H1 (cell line): Measurements from ENCODE around the gene HTATSF1. TPM values are rescaled to one million over a fixed set of nuclear protein-coding genes. Genes with fewer than 3 reads are reported as not detected.

Experiments
- CTCF ChIA-PET: fragments of 300-600 bp; sonication (Branson Sonifier 250); formaldehyde crosslinking; loops from one replicate; lab custom pipeline; 2021; ENCODE audit not compliant: partially characterized antibody; lab: Charles Lee
- POLR2A ChIA-PET: fragments of 300-600 bp; sonication (Branson Sonifier 250); formaldehyde crosslinking; loops from one replicate; lab custom pipeline; 2021; ENCODE audit warnings: inconsistent platforms; ENCODE audit not compliant: partially characterized antibody; lab: Charles Lee
- DNase-seq, 2 experiments: peaks; one replicate each; pipeline versions ENCODE4 v3.0.0 to v3.0.0-alpha.2; 2010 to 2022; ENCODE audit warnings: low spot score in 2 of 2, low read depth in 1 of 2, mixed read lengths in 1 of 2
- FAIRE-seq: peaks from 2 replicates; lab custom pipeline; 2011; peaks lifted over from hg19 to GRCh38; lab: Jason Lieb, UNC
- H2AFZ ChIP-seq: 2 replicates; pipeline ENCODE4 v1.8.1; 2012; ENCODE audit warnings: low read length, inconsistent platforms
- H2AK5ac ChIP-seq: 2 replicates; pipeline ENCODE4 v1.6.1; 2013; ENCODE audit warnings: low read depth, low read length
- H2BK120ac ChIP-seq: replicated peaks from 2 replicates; pipeline ENCODE3; 2013; ENCODE audit warnings: low read depth, low read length, inconsistent platforms
- H2BK12ac ChIP-seq: 2 replicates; pipeline ENCODE4 v1.6.1; 2013; ENCODE audit warnings: low read depth, low read length
- H2BK15ac ChIP-seq: 2 replicates; pipeline ENCODE4 v1.6.1; 2013; ENCODE audit warnings: low read length
- H2BK20ac ChIP-seq: 2 replicates; pipeline ENCODE4 v1.6.1; 2013; ENCODE audit warnings: low read length
- H2BK5ac ChIP-seq: 2 replicates; pipeline ENCODE4 v1.6.1; 2013; ENCODE audit warnings: low read depth, low read length
- H3K14ac ChIP-seq: 2 replicates; pipeline ENCODE4 v1.6.1; 2013; ENCODE audit warnings: inconsistent platforms; ENCODE audit not compliant: insufficient read length
- H3K18ac ChIP-seq: 2 replicates; pipeline ENCODE4 v1.6.1; 2013; ENCODE audit warnings: low read length; ENCODE audit errors: extremely low read depth
- H3K23ac ChIP-seq: 2 replicates; pipeline ENCODE4 v1.6.1; 2013; ENCODE audit warnings: inconsistent platforms; ENCODE audit not compliant: insufficient read length
- H3K23me2 ChIP-seq: 2 replicates; pipeline ENCODE4 v1.6.1; 2013; ENCODE audit warnings: low read depth, low read length
- H3K27ac ChIP-seq: 2 replicates; pipeline ENCODE4 v1.6.1; 2011; ENCODE audit warnings: low read depth, low read length, inconsistent platforms
- H3K27me3 ChIP-seq, 4 experiments: replicated peaks in 1 of 4; 1 replicate in 1 of 4; 2 replicates in 3 of 4; pipeline versions ENCODE4 v1.6.1 to v1.8.1; 2011 to 2013; ENCODE audit warnings: low read length in 3 of 4, mild to moderate bottlenecking in 3 of 4, inconsistent platforms in 2 of 4, mixed read lengths in 2 of 4, moderate library complexity in 1 of 4; ENCODE audit not compliant: control insufficient read depth in 3 of 4, insufficient read depth in 3 of 4; ENCODE audit errors: extremely low read depth in 1 of 4
- H3K36me3 ChIP-seq, 4 experiments: 2 replicates each; pipeline versions ENCODE4 v1.6.1 to v1.8.1; 2011 to 2013; ENCODE audit warnings: mild to moderate bottlenecking in 4 of 4, low read length in 3 of 4, moderate library complexity in 2 of 4, control low read depth in 1 of 4, inconsistent platforms in 1 of 4; ENCODE audit not compliant: insufficient read depth in 4 of 4, control insufficient read depth in 2 of 4
- H3K4ac ChIP-seq: replicated peaks from 2 replicates; pipeline ENCODE3; 2013; ENCODE audit warnings: low read length, low read depth, mixed read lengths, inconsistent platforms; ENCODE audit not compliant: insufficient read length
- H3K4me1 ChIP-seq, 4 experiments: replicated peaks in 1 of 4; 1 replicate in 1 of 4; 2 replicates in 3 of 4; pipeline versions ENCODE4 v1.6.1 to v1.8.1; 2011 to 2013; ENCODE audit warnings: low read length in 3 of 4, inconsistent platforms in 2 of 4, mixed read lengths in 1 of 4; ENCODE audit not compliant: insufficient read depth in 4 of 4, control insufficient read depth in 3 of 4
- H3K4me2 ChIP-seq, 2 experiments: 2 replicates each; pipeline versions ENCODE4 v1.6.1 to v1.8.1; 2011 to 2013; ENCODE audit warnings: low read depth in 2 of 2, low read length in 2 of 2, control low read depth in 1 of 2, inconsistent platforms in 1 of 2, mild to moderate bottlenecking in 1 of 2; ENCODE audit not compliant: insufficient read depth in 1 of 2
- H3K4me3 ChIP-seq, 4 experiments: fragments of 200-600, 300-600 bp in 1 of 4; sonication (generic), shearing (Covaris generic), sonication (Bioruptor Twin) in 1 of 4; 2 replicates each; pipeline versions ENCODE4 v1.5.1 to v1.8.1; 2011 to 2016; ENCODE audit warnings: low read length in 4 of 4, low read depth in 3 of 4, control low read depth in 2 of 4, inconsistent platforms in 2 of 4, mild to moderate bottlenecking in 2 of 4, mixed read lengths in 1 of 4, moderate library complexity in 1 of 4; ENCODE audit not compliant: insufficient read depth in 2 of 4; ENCODE audit errors: extremely low read depth in 1 of 4
- H3K56ac ChIP-seq: replicated peaks from 2 replicates; pipeline ENCODE3; 2013; ENCODE audit warnings: low read depth, mild to moderate bottlenecking, mixed read lengths, low read length, inconsistent platforms; ENCODE audit not compliant: insufficient read length
- H3K79me1 ChIP-seq: 2 replicates; pipeline ENCODE4 v1.6.1; 2013; ENCODE audit warnings: low read depth, low read length, control low read depth
- H3K79me2 ChIP-seq, 2 experiments: 2 replicates each; pipeline versions ENCODE4 v1.6.1 to v1.8.1; 2012 to 2013; ENCODE audit warnings: low read length in 2 of 2, mild to moderate bottlenecking in 2 of 2, inconsistent platforms in 1 of 2; ENCODE audit not compliant: insufficient read depth in 2 of 2, control insufficient read depth in 1 of 2
- H3K9ac ChIP-seq, 4 experiments: replicated peaks in 1 of 4; 1 replicate in 1 of 4; 2 replicates in 3 of 4; pipeline versions ENCODE4 v1.6.1 to v1.8.1; 2011 to 2013; ENCODE audit warnings: low read depth in 3 of 4, low read length in 3 of 4, control low read depth in 2 of 4, mild to moderate bottlenecking in 2 of 4, moderate library complexity in 2 of 4, inconsistent platforms in 1 of 4; ENCODE audit errors: extremely low read depth in 1 of 4
- H3K9me3 ChIP-seq, 2 experiments: 2 replicates each; pipeline versions ENCODE4 v1.6.1 to v1.8.1; 2012 to 2013; ENCODE audit warnings: mild to moderate bottlenecking in 2 of 2, moderate library complexity in 2 of 2, control low read depth in 1 of 2, inconsistent platforms in 1 of 2, low read depth in 1 of 2, low read length in 1 of 2, mixed read lengths in 1 of 2; ENCODE audit not compliant: insufficient read depth in 2 of 2
- H4K20me1 ChIP-seq, 2 experiments: replicated peaks in 1 of 2; 2 replicates each; pipeline versions ENCODE3 to v1.8.1; 2011 to 2013; ENCODE audit warnings: inconsistent platforms in 2 of 2, low read length in 2 of 2, mild to moderate bottlenecking in 1 of 2; ENCODE audit not compliant: insufficient read depth in 2 of 2, control insufficient read depth in 1 of 2
- H4K5ac ChIP-seq: 2 replicates; pipeline ENCODE4 v1.6.1; 2013; ENCODE audit warnings: low read length, low read depth, mixed read lengths, inconsistent platforms; ENCODE audit not compliant: insufficient read length
- H4K8ac ChIP-seq: 2 replicates; pipeline ENCODE4 v1.8.0; 2013; ENCODE audit warnings: mild to moderate bottlenecking, moderate library complexity, low read length, inconsistent platforms; ENCODE audit not compliant: insufficient read depth; ENCODE audit errors: extremely low read depth
- H4K91ac ChIP-seq: replicated peaks from 2 replicates; pipeline ENCODE3; 2013; ENCODE audit warnings: low read length, mixed read lengths, inconsistent platforms; ENCODE audit not compliant: insufficient read length
- FOSL1 ChIP-seq: IDR thresholded peaks from 2 replicates; pipeline ENCODE4 v1.6.1; 2011; ENCODE audit warnings: mild to moderate bottlenecking, low read depth, low read length, moderate library complexity; ENCODE audit not compliant: insufficient read depth
- JUN ChIP-seq: IDR thresholded peaks from 2 replicates; pipeline ENCODE4 v1.6.1; 2011; ENCODE audit warnings: low read depth, mild to moderate bottlenecking, improper control_type of control experiment, low read length
- MAFK ChIP-seq: IDR thresholded peaks from 2 replicates; pipeline ENCODE4 v1.6.1; 2012; ENCODE audit warnings: low read depth, mild to moderate bottlenecking, improper control_type of control experiment, low read length
- RAD21 ChIP-seq, 2 experiments: IDR thresholded peaks in 1 of 2; conservative IDR thresholded peaks in 1 of 2; 2 replicates each; pipeline ENCODE4 v1.6.1; 2011; ENCODE audit warnings: low read depth in 2 of 2, low read length in 2 of 2, improper control_type of control experiment in 1 of 2, inconsistent platforms in 1 of 2, mild to moderate bottlenecking in 1 of 2, moderate library complexity in 1 of 2
- SIX5 ChIP-seq: IDR thresholded peaks from 2 replicates; pipeline ENCODE4 v1.6.1; 2011; ENCODE audit warnings: mild to moderate bottlenecking, low read depth, low read length
- SP1 ChIP-seq: IDR thresholded peaks from 2 replicates; pipeline ENCODE4 v1.6.1; 2011; ENCODE audit warnings: low read depth, low read length
- TAF7 ChIP-seq: optimal IDR thresholded peaks from 2 replicates; pipeline ENCODE3; 2011; ENCODE audit warnings: low read depth, mild to moderate bottlenecking, inconsistent platforms, low read length, moderate library complexity, borderline replicate concordance
- WGBS, 2 experiments: shearing (Covaris generic) in 1 of 2; methylation state at CpG; one replicate each; pipeline versions ENCODE4 v1.1.6 to v1.1.7; 2013 to 2015; ENCODE audit warnings: low lambda C conversion rate in 2 of 2, mixed read lengths in 2 of 2, inconsistent platforms in 1 of 2, low coverage in 1 of 2, missing lambda C conversion rate in 1 of 2; ENCODE audit not compliant: insufficient replicate concordance in 2 of 2, insufficient coverage in 1 of 2, insufficient read length in 1 of 2; ENCODE audit errors: extremely low coverage in 1 of 2, missing lambda C conversion rate in 1 of 2; 5-methylcytosine and 5-hydroxymethylcytosine counted together
- polyA plus RNA-seq, 7 experiments: library from polyadenylated mRNA; depleted of rRNA in 3 of 7; stranded (reverse) in 5 of 7; unstranded in 2 of 7; fragments of >200 nt in 5 of 7; fragments of 200-250 nt in 2 of 7; gene quantifications; 1 replicate in 5 of 7; 2 replicates in 1 of 7; 4 replicates in 1 of 7; pipeline versions ENCODE4 v1.2.1 to v1.2.3, GENCODE V29; 2011 to 2013; ENCODE audit warnings: missing spikeins in 2 of 7, mixed read lengths in 2 of 7
- total RNA-seq: library from RNA; stranded (reverse); fragmentation: NEBNext Ultra II Directional; extraction: Animal tissue kit (Norgen Biotek cat#: 25700); gene quantifications from 2 replicates; pipeline ENCODE4 v1.2.1, GENCODE V29; 2021

Gene HTATSF1
- total and polyA plus RNA-seq, 2 of the 8 experiments (the other 6 are each of a cell fraction or from before 2014, with no cell fraction given): 1.2 to 49.3 TPM

GRCh38 chrX:136529795-136530194 is 32.4 kb downstream of the HTATSF1 start:
- Histone ChIP-seq H3K9me3 (no peaks in the 10 kb centered on the region), H3K23me2 (no peaks in the 10 kb centered on the region), H3K23ac (no peak overlapping the region), H2AK5ac (no peak overlapping the region), H2BK120ac (no peak overlapping the region), H4K8ac (no peak overlapping the region), H2AFZ (no peak overlapping the region), H2BK12ac (no peak overlapping the region), H3K4ac (no peak overlapping the region), H3K56ac (no peak overlapping the region), H2BK5ac (no peak overlapping the region), H2BK15ac (no peak overlapping the region), H3K36me3 (no peaks in the 10 kb centered on the region), H4K5ac (no peak overlapping the region), H3K79me1 (no peaks in the 10 kb centered on the region), H3K27me3 (no peaks in the 10 kb centered on the region), H3K79me2 (no peaks in the 10 kb centered on the region), H3K4me2 (no peak overlapping the region), H3K18ac (no peak overlapping the region), H3K27ac (no peak overlapping the region), H2BK20ac (no peak overlapping the region), H3K9ac (no peak overlapping the region), H3K4me1 (no peaks in the 10 kb centered on the region), H4K20me1 (no peaks in the 10 kb centered on the region), H3K14ac (no peak overlapping the region), H3K4me3 (no peak overlapping the region), H4K91ac (no peak overlapping the region)
- DNase-seq (no peak), FAIRE-seq (no peak)
- ChIA-PET CTCF (no interaction called here), POLR2A (no interaction called here)
- TF ChIP-seq FOSL1 (no peak), RAD21 (IDR thresholded peaks at IDR 0.05 in 1 of 2, conservative IDR thresholded peaks at IDR 0.05 in 1 of 2; ENCODE audit: low read depth in 2 of 2, low read length in 2 of 2) (no peak), TAF7 (no peak), SIX5 (no peak), JUN (no peak), SP1 (peak; percentile 66; the same call in 1 of the 2 replicates), MAFK (no peak)
- 67% methylated on average over 1 of the region's 2 CpGs; no CpG with 5 or more reads in 1 of the 2 experiments for WGBS, 2 experiments
